NT2/D1 (cell line): ENCODE data around the gene KLHL18.

ENCODE experiments used
- YY1 ChIP-seq: IDR thresholded peaks from 2 replicates; pipeline ENCODE4 v1.6.1; 2011; ENCODE audit not compliant: insufficient read length, insufficient read depth
- ZNF274 ChIP-seq: IDR thresholded peaks from 2 replicates; pipeline ENCODE4 v1.6.1; 2011; ENCODE audit warnings: mild to moderate bottlenecking, low read depth, low read length

- TF ChIP-seq YY1 (no peak), ZNF274 (no peak)
These were observed 112.1 kb downstream of the KLHL18 start for GRCh38 chr3:47394881-47395280.
